PFSK-1 (cell line): ENCODE data around the gene SCAF4.

ENCODE experiments used
- FOXP2 ChIP-seq: optimal IDR thresholded peaks from 2 replicates; pipeline ENCODE3; 2011; ENCODE audit warnings: borderline replicate concordance, control low read depth, inconsistent platforms; ENCODE audit not compliant: insufficient read depth; ENCODE audit errors: extremely low read length, extremely low read depth
- POLR2AphosphoS5 ChIP-seq: IDR thresholded peaks from 2 replicates; pipeline ENCODE4 v1.6.1; 2012; ENCODE audit warnings: low read depth, mild to moderate bottlenecking, control low read depth, low read length, moderate library complexity
- SIN3A ChIP-seq: IDR thresholded peaks from 2 replicates; pipeline ENCODE4 v1.6.1; 2012; ENCODE audit warnings: mild to moderate bottlenecking, low read length, moderate library complexity, borderline replicate concordance; ENCODE audit not compliant: insufficient read depth
- TAF1 ChIP-seq: IDR thresholded peaks from 2 replicates; pipeline ENCODE4 v1.6.1; 2012; ENCODE audit warnings: low read length, control low read depth, borderline replicate concordance; ENCODE audit not compliant: insufficient read depth
- TF ChIP-seq, protein P1 (sequence below), 2 experiments: IDR thresholded peaks; 2 replicates each; pipeline versions ENCODE4 v1.6.1 to v1.8.0; 2011 to 2012; ENCODE audit warnings: low read depth in 2 of 2, low read length in 2 of 2, control low read depth in 1 of 2, inconsistent platforms in 1 of 2, mild to moderate bottlenecking in 1 of 2, moderate library complexity in 1 of 2; ENCODE audit not compliant: insufficient read depth in 1 of 2

DNA sequence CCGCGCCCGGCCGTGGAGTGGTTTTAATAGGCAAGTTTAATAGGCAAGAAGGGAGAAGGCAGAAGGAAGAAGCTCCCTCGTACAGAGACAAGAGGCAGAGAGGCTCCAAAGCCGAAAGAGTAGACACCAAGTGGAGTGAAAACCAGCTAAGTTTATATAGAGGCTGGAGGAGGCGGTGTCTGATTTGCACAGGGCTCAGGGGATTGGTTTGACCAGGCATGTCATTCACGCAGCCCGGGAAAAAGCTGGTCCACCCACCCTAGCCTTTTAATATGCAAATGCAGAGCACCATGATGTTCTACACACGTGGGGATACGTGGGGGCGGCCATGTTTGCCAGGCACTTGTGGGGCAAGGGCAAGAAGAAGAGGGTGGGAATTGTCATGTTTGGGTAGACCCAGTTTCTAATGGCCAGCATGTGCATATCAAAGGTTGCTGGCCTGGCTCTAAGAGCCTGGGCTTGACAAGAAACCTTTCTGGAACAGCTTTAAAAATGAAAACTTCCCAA is 90.4 kb downstream of the SCAF4 start:
- no peak for TF ChIP-seq TAF1
- TF ChIP-seq, protein P1, sequence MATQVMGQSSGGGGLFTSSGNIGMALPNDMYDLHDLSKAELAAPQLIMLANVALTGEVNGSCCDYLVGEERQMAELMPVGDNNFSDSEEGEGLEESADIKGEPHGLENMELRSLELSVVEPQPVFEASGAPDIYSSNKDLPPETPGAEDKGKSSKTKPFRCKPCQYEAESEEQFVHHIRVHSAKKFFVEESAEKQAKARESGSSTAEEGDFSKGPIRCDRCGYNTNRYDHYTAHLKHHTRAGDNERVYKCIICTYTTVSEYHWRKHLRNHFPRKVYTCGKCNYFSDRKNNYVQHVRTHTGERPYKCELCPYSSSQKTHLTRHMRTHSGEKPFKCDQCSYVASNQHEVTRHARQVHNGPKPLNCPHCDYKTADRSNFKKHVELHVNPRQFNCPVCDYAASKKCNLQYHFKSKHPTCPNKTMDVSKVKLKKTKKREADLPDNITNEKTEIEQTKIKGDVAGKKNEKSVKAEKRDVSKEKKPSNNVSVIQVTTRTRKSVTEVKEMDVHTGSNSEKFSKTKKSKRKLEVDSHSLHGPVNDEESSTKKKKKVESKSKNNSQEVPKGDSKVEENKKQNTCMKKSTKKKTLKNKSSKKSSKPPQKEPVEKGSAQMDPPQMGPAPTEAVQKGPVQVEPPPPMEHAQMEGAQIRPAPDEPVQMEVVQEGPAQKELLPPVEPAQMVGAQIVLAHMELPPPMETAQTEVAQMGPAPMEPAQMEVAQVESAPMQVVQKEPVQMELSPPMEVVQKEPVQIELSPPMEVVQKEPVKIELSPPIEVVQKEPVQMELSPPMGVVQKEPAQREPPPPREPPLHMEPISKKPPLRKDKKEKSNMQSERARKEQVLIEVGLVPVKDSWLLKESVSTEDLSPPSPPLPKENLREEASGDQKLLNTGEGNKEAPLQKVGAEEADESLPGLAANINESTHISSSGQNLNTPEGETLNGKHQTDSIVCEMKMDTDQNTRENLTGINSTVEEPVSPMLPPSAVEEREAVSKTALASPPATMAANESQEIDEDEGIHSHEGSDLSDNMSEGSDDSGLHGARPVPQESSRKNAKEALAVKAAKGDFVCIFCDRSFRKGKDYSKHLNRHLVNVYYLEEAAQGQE (IDR thresholded peaks at IDR 0.05; ENCODE audit: insufficient read depth in 1 of 2, low read depth in 2 of 2, low read length in 2 of 2) = no peak
- no peak for TF ChIP-seq POLR2AphosphoS5
- no peak for TF ChIP-seq FOXP2
- no peak for TF ChIP-seq SIN3A
